ENCODE results near the gene AGRN. TPM values are rescaled to one million over a fixed set of nuclear protein-coding genes. Genes with fewer than 3 reads are reported as not detected.

AGRN gene
- total RNA-seq, 2 donors from 2014 or later: 36.2 to 36.7 TPM

- TF ChIP-seq, protein P1, sequence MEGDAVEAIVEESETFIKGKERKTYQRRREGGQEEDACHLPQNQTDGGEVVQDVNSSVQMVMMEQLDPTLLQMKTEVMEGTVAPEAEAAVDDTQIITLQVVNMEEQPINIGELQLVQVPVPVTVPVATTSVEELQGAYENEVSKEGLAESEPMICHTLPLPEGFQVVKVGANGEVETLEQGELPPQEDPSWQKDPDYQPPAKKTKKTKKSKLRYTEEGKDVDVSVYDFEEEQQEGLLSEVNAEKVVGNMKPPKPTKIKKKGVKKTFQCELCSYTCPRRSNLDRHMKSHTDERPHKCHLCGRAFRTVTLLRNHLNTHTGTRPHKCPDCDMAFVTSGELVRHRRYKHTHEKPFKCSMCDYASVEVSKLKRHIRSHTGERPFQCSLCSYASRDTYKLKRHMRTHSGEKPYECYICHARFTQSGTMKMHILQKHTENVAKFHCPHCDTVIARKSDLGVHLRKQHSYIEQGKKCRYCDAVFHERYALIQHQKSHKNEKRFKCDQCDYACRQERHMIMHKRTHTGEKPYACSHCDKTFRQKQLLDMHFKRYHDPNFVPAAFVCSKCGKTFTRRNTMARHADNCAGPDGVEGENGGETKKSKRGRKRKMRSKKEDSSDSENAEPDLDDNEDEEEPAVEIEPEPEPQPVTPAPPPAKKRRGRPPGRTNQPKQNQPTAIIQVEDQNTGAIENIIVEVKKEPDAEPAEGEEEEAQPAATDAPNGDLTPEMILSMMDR (IDR thresholded peaks at IDR 0.05): no peak
- H3K4me1 ChIP-seq (ENCODE audit: control insufficient read depth in 1 of 2, low read depth in 2 of 2): peaks cover 10 to 14% of the 10 kb centered on the region in 2 donors
- H3K4me3 ChIP-seq: no peak overlapping the region
- no peaks in the 10 kb centered on the region for H3K27me3 ChIP-seq (replicated peaks; ENCODE audit: insufficient read depth)
- ATAC-seq (ENCODE audit: insufficient number of reproducible peaks, low FRiP score, low read depth): no peak
- no peaks in the 10 kb centered on the region for H3K9me3 ChIP-seq
- H3K27ac ChIP-seq: no peak overlapping the region
- H3K36me3 ChIP-seq: no peaks in the 10 kb centered on the region
- no peak for DNase-seq (ENCODE audit: low spot score)
These were observed 21.2 kb downstream of the AGRN start for GRCh38 chr1:1041092-1041523.

GRCh38 chr1:1041873-1042272, 22.0 kb downstream of the AGRN start:
- no peaks in the 10 kb centered on the region for H3K27me3 ChIP-seq (replicated peaks; ENCODE audit: insufficient read depth)
- H3K27ac ChIP-seq: no peak overlapping the region
- no peaks in the 10 kb centered on the region for H3K36me3 ChIP-seq
- TF ChIP-seq, protein P1 (IDR thresholded peaks at IDR 0.05): no peak
- ATAC-seq (ENCODE audit: insufficient number of reproducible peaks, low FRiP score, low read depth) (no peak), DNase-seq (ENCODE audit: low spot score) (no peak)
- H3K4me3 ChIP-seq: no peak overlapping the region
- no peaks in the 10 kb centered on the region for H3K9me3 ChIP-seq
- H3K4me1 ChIP-seq (ENCODE audit: control insufficient read depth in 1 of 2, low read depth in 2 of 2): peaks cover 10 to 14% of the 10 kb centered on the region in 2 donors

GRCh38 chr1:1042835-1043234, 22.9 kb downstream of the AGRN start:
- no peaks in the 10 kb centered on the region for H3K36me3 ChIP-seq
- TF ChIP-seq, protein P1 (IDR thresholded peaks at IDR 0.05): no peak

GRCh38 chr1:1043411-1043810, 23.5 kb downstream of the AGRN start:
- Histone ChIP-seq H3K36me3 (no peaks in the 10 kb centered on the region), H3K27ac (no peak overlapping the region), H3K4me1 (ENCODE audit: control insufficient read depth in 1 of 2, low read depth in 2 of 2) (peaks cover 10 to 14% of the 10 kb centered on the region in 2 donors), H3K9me3 (no peaks in the 10 kb centered on the region), H3K27me3 (replicated peaks; ENCODE audit: insufficient read depth) (no peaks in the 10 kb centered on the region), H3K4me3 (no peak overlapping the region)
- ATAC-seq (ENCODE audit: insufficient number of reproducible peaks, low FRiP score, low read depth) (no peak), DNase-seq (ENCODE audit: low spot score) (no peak)
- TF ChIP-seq, protein P1 (IDR thresholded peaks at IDR 0.05): no peak

More at GRCh38 chr1:1042835-1043234, 22.9 kb downstream of the AGRN start:
- H3K9me3 ChIP-seq: no peaks in the 10 kb centered on the region
- no peak overlapping the region for H3K27ac ChIP-seq
- no peak overlapping the region for H3K4me3 ChIP-seq
- DNase-seq (ENCODE audit: low spot score) (no peak), ATAC-seq (ENCODE audit: insufficient number of reproducible peaks, low FRiP score, low read depth) (no peak)
- H3K27me3 ChIP-seq (replicated peaks; ENCODE audit: insufficient read depth): no peaks in the 10 kb centered on the region
- peaks cover 10 to 14% of the 10 kb centered on the region in 2 donors for H3K4me1 ChIP-seq (ENCODE audit: control insufficient read depth in 1 of 2, low read depth in 2 of 2)

DNA sequence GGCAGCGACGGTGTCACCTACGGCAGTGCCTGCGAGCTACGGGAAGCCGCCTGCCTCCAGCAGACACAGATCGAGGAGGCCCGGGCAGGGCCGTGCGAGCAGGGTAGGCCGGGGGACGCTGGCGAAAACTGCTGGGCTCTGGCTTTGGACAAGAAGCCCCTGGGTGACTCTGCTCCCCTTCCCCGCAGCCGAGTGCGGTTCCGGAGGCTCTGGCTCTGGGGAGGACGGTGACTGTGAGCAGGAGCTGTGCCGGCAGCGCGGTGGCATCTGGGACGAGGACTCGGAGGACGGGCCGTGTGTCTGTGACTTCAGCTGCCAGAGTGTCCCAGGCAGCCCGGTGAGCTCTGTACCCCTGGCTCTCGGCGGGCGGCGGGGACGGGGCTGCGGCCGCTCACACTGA, 24.0 kb downstream of the AGRN start:
- TF ChIP-seq, protein P1 (IDR thresholded peaks at IDR 0.05): no peak
- H3K36me3 ChIP-seq: no peaks in the 10 kb centered on the region

More for the DNA sequence above, 24.0 kb downstream of the AGRN start:
- Histone ChIP-seq H3K9me3 (no peaks in the 10 kb centered on the region), H3K27ac (no peak overlapping the region), H3K4me1 (ENCODE audit: control insufficient read depth in 1 of 2, low read depth in 2 of 2) (peaks cover 10 to 14% of the 10 kb centered on the region in 2 donors), H3K4me3 (no peak overlapping the region), H3K27me3 (replicated peaks; ENCODE audit: insufficient read depth) (no peaks in the 10 kb centered on the region)
- no peak for ATAC-seq (ENCODE audit: insufficient number of reproducible peaks, low FRiP score, low read depth)
- DNase-seq (ENCODE audit: low spot score): no peak

Measured in thoracic aorta (tissue), 2 donors.